ENCODE results near the gene TXLNA.
"Not testable (repeated sequence)": the region's sequence is repeated elsewhere in the genome, so short reads cannot be mapped to it uniquely, and the experiment has no call there.

Gene TXLNA

GRCh38 chr1:32150847-32151246 lies 28.6 kb upstream of the TXLNA start:
- TF ChIP-seq CTCF (IDR thresholded peaks at IDR 0.05; ENCODE audit: control insufficient read depth, extremely low read depth, insufficient read depth): no peak
- H3K4me3 ChIP-seq (ENCODE audit: low read depth, low read length): no peak overlapping the region
- DNase-seq (ENCODE audit: low read depth): no peak

GRCh38 chr1:32151319-32151787 lies 28.1 kb upstream of the TXLNA start:
- no peak for DNase-seq (ENCODE audit: low read depth)
- TF ChIP-seq CTCF (IDR thresholded peaks at IDR 0.05; ENCODE audit: control insufficient read depth, extremely low read depth, insufficient read depth): no peak
- H3K4me3 ChIP-seq (ENCODE audit: low read depth, low read length): no peak overlapping the region

- TF ChIP-seq CTCF (IDR thresholded peaks at IDR 0.05; ENCODE audit: control insufficient read depth, extremely low read depth, insufficient read depth): no peak
- DNase-seq (ENCODE audit: low read depth): no peak
- H3K4me3 ChIP-seq (ENCODE audit: low read depth, low read length): no peak overlapping the region
These were observed 20.3 kb upstream of the TXLNA start for GRCh38 chr1:32159189-32159588.

- TF ChIP-seq CTCF (IDR thresholded peaks at IDR 0.05; ENCODE audit: control insufficient read depth, extremely low read depth, insufficient read depth): no peak
- no peak for DNase-seq (ENCODE audit: low read depth)
- H3K4me3 ChIP-seq (ENCODE audit: low read depth, low read length): no peak overlapping the region
These were observed 16.1 kb upstream of the TXLNA start for GRCh38 chr1:32163405-32163804.

GRCh38 chr1:32165633-32166032 lies 13.8 kb upstream of the TXLNA start:
- H3K4me3 ChIP-seq (ENCODE audit: low read depth, low read length); DNase-seq (ENCODE audit: low read depth): not testable (repeated sequence)

GRCh38 chr1:32170991-32171390 lies 8.5 kb upstream of the TXLNA start:
- TF ChIP-seq CTCF (IDR thresholded peaks at IDR 0.05; ENCODE audit: control insufficient read depth, extremely low read depth, insufficient read depth): no peak
- no peak for DNase-seq (ENCODE audit: low read depth)

GRCh38 chr1:32172621-32173245 lies 6.7 kb upstream of the TXLNA start:
- H3K4me3 ChIP-seq (ENCODE audit: low read depth, low read length): no peak overlapping the region
- no peak for DNase-seq (ENCODE audit: low read depth)
- no peak for TF ChIP-seq CTCF (IDR thresholded peaks at IDR 0.05; ENCODE audit: control insufficient read depth, extremely low read depth, insufficient read depth)

More at GRCh38 chr1:32170991-32171390, 8.5 kb upstream of the TXLNA start:
- no peak overlapping the region for H3K4me3 ChIP-seq (ENCODE audit: low read depth, low read length)
